Lower leg skin (tissue), 4 donors: ENCODE measurements around the gene IPO11. TPM values are rescaled to one million over a fixed set of nuclear protein-coding genes. Genes with fewer than 3 reads are reported as not detected.

Experiments used
- DNase-seq, 2 donors: peaks; one replicate each; pipeline ENCODE4 v3.0.0-alpha.2; 2019; ENCODE audit warnings: low spot score in 2 of 2
- H3K4me3 ChIP-seq: fragments of 200-600 bp; sonication (generic); 2 replicates; pipeline ENCODE4 v1.5.1; 2017; ENCODE audit warnings: mild to moderate bottlenecking, low read depth; ENCODE audit not compliant: poor library complexity, severe bottlenecking
- CTCF ChIP-seq, 3 donors: fragments of 450-650 bp; IDR thresholded peaks; one replicate each; pipeline ENCODE4 v1.5.1; 2016; ENCODE audit warnings: antibody characterized with exemption in 3 of 3, mild to moderate bottlenecking in 3 of 3, moderate library complexity in 2 of 3
- POLR2A ChIP-seq, 2 donors: fragments of 450-650 bp; IDR thresholded peaks; one replicate each; pipeline ENCODE4 v1.6.1; 2016 to 2017; ENCODE audit warnings: antibody characterized with exemption in 2 of 2, mild to moderate bottlenecking in 1 of 2, moderate library complexity in 1 of 2
- WGBS, 2 donors: methylation state at CpG; one replicate each; pipeline ENCODE4 v1.1.5; 2018; 5-methylcytosine and 5-hydroxymethylcytosine counted together
- intact Hi-C: fragments of 100-400 bp; cut with DNase I; formaldehyde crosslinking; loops from one replicate; pipeline ENCODE4 v1.15.0; 2023; ENCODE audit warnings: low total_unique reads
- total RNA-seq, 4 donors: library from RNA; depleted of rRNA; stranded (reverse); fragments of >200 nt; gene quantifications; one replicate each; pipeline ENCODE4 v1.1.0, GENCODE V29; 2016

The IPO11 gene
- total RNA-seq, 4 donors from 2014 or later = 12.9 to 21.8 (median 15.2) TPM

GRCh38 chr5:62606878-62607277 lies 194.3 kb downstream of the IPO11 start:
- WGBS, 2 donors = 71 to 97% methylated on average over 1 of the region's 1 CpG
- no peak for DNase-seq
- intact Hi-C loops = no loop called here

GRCh38 chr5:62607615-62608014 lies 195.1 kb downstream of the IPO11 start:
- 97 to 99% methylated on average over 4 of the region's 4 CpGs for WGBS, 2 donors
- intact Hi-C loops = no loop called here
- no peak for DNase-seq
- TF ChIP-seq CTCF (IDR thresholded peaks at IDR 0.05) (no peak), POLR2A (IDR thresholded peaks at IDR 0.05) (no peak)
- H3K4me3 ChIP-seq = no peak overlapping the region

More at GRCh38 chr5:62606878-62607277, 194.3 kb downstream of the IPO11 start:
- TF ChIP-seq CTCF (IDR thresholded peaks at IDR 0.05) (no peak), POLR2A (IDR thresholded peaks at IDR 0.05) (no peak)
- no peak overlapping the region for H3K4me3 ChIP-seq

- no peak for TF ChIP-seq CTCF (IDR thresholded peaks at IDR 0.05)
- TF ChIP-seq POLR2A (IDR thresholded peaks at IDR 0.05) = no peak
- intact Hi-C loops = no loop called here
- H3K4me3 ChIP-seq = no peak overlapping the region
- no peak for DNase-seq
- 84 to 91% methylated on average over 7 of the region's 7 CpGs for WGBS, 2 donors
These were observed 196.3 kb downstream of the IPO11 start for GRCh38 chr5:62608529-62609511.

GRCh38 chr5:62614355-62614754 lies 201.8 kb downstream of the IPO11 start:
- no peak overlapping the region for H3K4me3 ChIP-seq
- TF ChIP-seq POLR2A (IDR thresholded peaks at IDR 0.05) (no peak), CTCF (IDR thresholded peaks at IDR 0.05) (no peak)
- intact Hi-C loops = no loop called here
- DNase-seq = no peak
- 95 to 97% methylated on average over 8 of the region's 8 CpGs for WGBS, 2 donors

GRCh38 chr5:62616615-62617277 lies 204.2 kb downstream of the IPO11 start:
- H3K4me3 ChIP-seq = no peak overlapping the region
- 78 to 94% methylated on average over 2 of the region's 2 CpGs for WGBS, 2 donors
- intact Hi-C loops = no loop called here
- no peak for DNase-seq
- TF ChIP-seq CTCF (IDR thresholded peaks at IDR 0.05) = no peak
- TF ChIP-seq POLR2A (IDR thresholded peaks at IDR 0.05) = no peak
